Neural progenitor cell (in vitro differentiated cells): ENCODE data around the gene PSD. TPM values are rescaled to one million over a fixed set of nuclear protein-coding genes. Genes with fewer than 3 reads are reported as not detected.
"Not testable (repeated sequence)": the region's sequence is repeated elsewhere in the genome, so short reads cannot be mapped to it uniquely, and the experiment has no call there.

Source experiments
- DNase-seq: peaks from one replicate; pipeline ENCODE4 v3.0.0-alpha.2; 2016; ENCODE audit warnings: low spot score
- H2AFZ ChIP-seq: fragments of 200-600 bp; sonication (generic); replicated peaks from 2 replicates; pipeline ENCODE4 v1.6.1; 2016; ENCODE audit warnings: antibody characterized with exemption
- H3F3A ChIP-seq: fragments of 200-600 bp; sonication (generic); 2 replicates; pipeline ENCODE4 v1.6.1; 2016; ENCODE audit warnings: antibody characterized with exemption, low read depth
- H3K27ac ChIP-seq: fragments of 200-600 bp; sonication (generic); 2 replicates; pipeline ENCODE4 v1.5.1; 2016; ENCODE audit warnings: mild to moderate bottlenecking
- H3K27me3 ChIP-seq: fragments of 200-600 bp; sonication (generic); 2 replicates; pipeline ENCODE4 v1.6.1; 2016; ENCODE audit warnings: mild to moderate bottlenecking, moderate library complexity
- H3K36me3 ChIP-seq: fragments of 200-600 bp; sonication (generic); 2 replicates; pipeline ENCODE4 v1.5.1; 2016
- H3K4me1 ChIP-seq: fragments of 200-600 bp; sonication (generic); 2 replicates; pipeline ENCODE4 v1.6.1; 2016; ENCODE audit warnings: mixed run types
- H3K4me2 ChIP-seq: fragments of 200-600 bp; sonication (generic); 2 replicates; pipeline ENCODE4 v1.6.1; 2016
- H3K4me3 ChIP-seq: fragments of 200-600 bp; sonication (generic); 2 replicates; pipeline ENCODE4 v1.5.1; 2016
- H3K79me2 ChIP-seq: fragments of 200-600 bp; sonication (generic); 2 replicates; pipeline ENCODE4 v1.6.1; 2016; ENCODE audit warnings: low read depth
- H3K9ac ChIP-seq: fragments of 200-600 bp; sonication (generic); 2 replicates; pipeline ENCODE4 v1.6.1; 2016
- H3K9me3 ChIP-seq: fragments of 200-600 bp; sonication (generic); 2 replicates; pipeline ENCODE4 v1.5.1; 2016; ENCODE audit warnings: low read depth
- H4K20me1 ChIP-seq: fragments of 200-600 bp; sonication (generic); 2 replicates; pipeline ENCODE4 v1.6.1; 2016; ENCODE audit warnings: low read depth
- H3K27ac Mint-ChIP-seq: 3 replicates; pipeline ENCODE4 v1.8.0; 2021; ENCODE audit warnings: mixed read lengths
- H3K27me3 Mint-ChIP-seq: 2 replicates; pipeline ENCODE4 v1.8.0; 2022; ENCODE audit warnings: low read depth, mild to moderate bottlenecking, inconsistent platforms, moderate library complexity, mixed read lengths; ENCODE audit not compliant: insufficient read depth
- H3K36me3 Mint-ChIP-seq: 3 replicates; pipeline ENCODE4 v1.8.0; 2021; ENCODE audit warnings: mixed read lengths
- H3K4me1 Mint-ChIP-seq: 3 replicates; pipeline ENCODE4 v1.8.0; 2021; ENCODE audit warnings: mixed read lengths
- H3K4me3 Mint-ChIP-seq: 3 replicates; pipeline ENCODE4 v1.8.0; 2021; ENCODE audit warnings: mild to moderate bottlenecking, moderate library complexity, mixed read lengths
- H3K9me3 Mint-ChIP-seq: 3 replicates; pipeline ENCODE4 v1.8.0; 2020; ENCODE audit warnings: mixed read lengths
- CTCF ChIP-seq: fragments of 200-600 bp; sonication (generic); IDR thresholded peaks from 2 replicates; pipeline ENCODE4 v1.5.1; 2017; ENCODE audit warnings: antibody characterized with exemption, mild to moderate bottlenecking
- EZH2 ChIP-seq: fragments of 200-600 bp; sonication (generic); IDR thresholded peaks from 2 replicates; pipeline ENCODE4 v1.6.1; 2017; ENCODE audit warnings: antibody characterized with exemption, mild to moderate bottlenecking, moderate library complexity
- EZH2phosphoT487 ChIP-seq: fragments of 200-600 bp; sonication (generic); IDR thresholded peaks from 2 replicates; pipeline ENCODE4 v1.6.1; 2017; ENCODE audit warnings: antibody characterized with exemption
- total RNA-seq: library from RNA; depleted of rRNA; stranded (reverse); fragments of >200 nt; gene quantifications from 2 replicates; pipeline ENCODE4 v1.2.3, GENCODE V29; 2015; ENCODE audit warnings: low replicate concordance

The PSD gene
- total RNA-seq, 1 donor from 2014 or later: 0.09 TPM

- Mint-ChIP-seq H3K27me3 (peaks cover 17% of the 10 kb centered on the region), H3K4me1 (peaks cover 42% of the 10 kb centered on the region), H3K4me3 (no peak overlapping the region), H3K9me3 (no peaks in the 10 kb centered on the region), H3K27ac (no peak overlapping the region), H3K36me3 (peaks cover 4% of the 10 kb centered on the region)
- Histone ChIP-seq H3K27ac (no peak overlapping the region), H2AFZ (no peak overlapping the region), H3K36me3 (no peaks in the 10 kb centered on the region), H3K9me3 (no peaks in the 10 kb centered on the region), H3K9ac (no peak overlapping the region), H3K79me2 (no peaks in the 10 kb centered on the region), H3K4me1 (peaks cover 38% of the 10 kb centered on the region), H3K4me2 (no peak overlapping the region), H3K27me3 (peaks cover 14% of the 10 kb centered on the region), H3K4me3 (no peak overlapping the region), H3F3A (peaks cover 44% of the 10 kb centered on the region), H4K20me1 (peaks cover 15% of the 10 kb centered on the region)
- TF ChIP-seq CTCF (no peak), EZH2 (no peak), EZH2phosphoT487 (no peak)
- no peak for DNase-seq
Observed at GRCh38 chr10:102457591-102458150, 39.1 kb upstream of the PSD start.

GRCh38 chr10:102455893-102456471 is 37.4 kb upstream of the PSD start:
- Histone ChIP-seq H2AFZ (no peak overlapping the region), H3K36me3 (no peaks in the 10 kb centered on the region), H4K20me1 (peaks cover 18% of the 10 kb centered on the region), H3K9me3 (no peaks in the 10 kb centered on the region), H3K79me2 (no peaks in the 10 kb centered on the region), H3F3A (peaks cover 45% of the 10 kb centered on the region), H3K4me1 (peaks cover 33% of the 10 kb centered on the region), H3K4me2 (no peak overlapping the region), H3K4me3 (no peak overlapping the region), H3K9ac (no peak overlapping the region), H3K27ac (no peak overlapping the region), H3K27me3 (peaks cover 6% of the 10 kb centered on the region)
- Mint-ChIP-seq H3K27ac (no peak overlapping the region), H3K36me3 (peaks cover 2% of the 10 kb centered on the region), H3K9me3 (no peaks in the 10 kb centered on the region), H3K4me1 (peaks cover 28% of the 10 kb centered on the region), H3K4me3 (no peak overlapping the region), H3K27me3 (peaks cover 12% of the 10 kb centered on the region)
- TF ChIP-seq EZH2phosphoT487: no peak
- no peak for TF ChIP-seq CTCF
- TF ChIP-seq EZH2: no peak
- no peak for DNase-seq

- H3K27ac Mint-ChIP-seq, H3K79me2 ChIP-seq, H3K4me3 ChIP-seq, H3K36me3 ChIP-seq, H3K27me3 ChIP-seq, H3K9ac ChIP-seq, DNase-seq, H3K9me3 ChIP-seq, H3K9me3 Mint-ChIP-seq, H3K27ac ChIP-seq, H3K36me3 Mint-ChIP-seq, H2AFZ ChIP-seq: not testable (repeated sequence)
- H3K27me3 Mint-ChIP-seq: peaks cover 12% of the 10 kb centered on the region
- H3K4me3 Mint-ChIP-seq: peak overlapping the region; percentile 35
- Histone ChIP-seq H3K4me1 (peaks cover 30% of the 10 kb centered on the region), H4K20me1 (peaks cover 18% of the 10 kb centered on the region), H3F3A (peaks cover 52% of the 10 kb centered on the region), H3K4me2 (peak overlapping the region; percentile 66)
- H3K4me1 Mint-ChIP-seq: peaks cover 25% of the 10 kb centered on the region
Observed at GRCh38 chr10:102454662-102455487, 36.3 kb upstream of the PSD start.
